SW 1271 (cell line): ENCODE results near the gene BEND6.
A peak's percentile ranks its signal among the peaks of the same experiment; 100 is the strongest.
"Not testable (repeated sequence)": the region's sequence is repeated elsewhere in the genome, so short reads cannot be mapped to it uniquely, and the experiment has no call there.

Experiments
- DNase-seq, 2 experiments: peaks; one replicate each; lab custom pipeline; 2025; lab: John Stamatoyannopoulos, UW

The BEND6 gene

GRCh38 chr6:57035549-57035948, 80.6 kb downstream of the BEND6 start:
- DNase-seq, result no peak

GRCh38 chr6:57038906-57039305, 84.0 kb downstream of the BEND6 start:
- DNase-seq, result no peak

- peak in 1 of 2 experiments; percentile 4 for DNase-seq
These were observed 85.1 kb downstream of the BEND6 start for GRCh38 chr6:57040011-57040410.

GRCh38 chr6:57044061-57044460, 89.2 kb downstream of the BEND6 start:
- not testable (repeated sequence) for DNase-seq

GRCh38 chr6:57044568-57044967, 89.7 kb downstream of the BEND6 start:
- no peak for DNase-seq

GRCh38 chr6:57046332-57047256, 91.7 kb downstream of the BEND6 start, which contains the start of gene KIAA1586:
Gene KIAA1586, plus strand, starts transcription at chr6:57046693. Its CDS starts 63 bp downstream, at chr6:57046756.
- DNase-seq, result peak; percentile 66 to 86

- not testable (repeated sequence) for DNase-seq
These were observed 92.3 kb downstream of the BEND6 start for GRCh38 chr6:57047257-57047585.

GRCh38 chr6:57047859-57048258, 93.0 kb downstream of the BEND6 start:
- DNase-seq, result not testable (repeated sequence)

GRCh38 chr6:57048577-57048976, 93.7 kb downstream of the BEND6 start:
- DNase-seq, result no peak

GRCh38 chr6:57063847-57064246, 108.9 kb downstream of the BEND6 start:
- no peak for DNase-seq

GRCh38 chr6:57064809-57065208, 109.9 kb downstream of the BEND6 start:
- DNase-seq, result no peak

GRCh38 chr6:57068061-57068460, 113.2 kb downstream of the BEND6 start:
- no peak for DNase-seq

- no peak for DNase-seq
These were observed 114.3 kb downstream of the BEND6 start for GRCh38 chr6:57069228-57069627.

- DNase-seq, result no peak
These were observed 115.0 kb downstream of the BEND6 start for GRCh38 chr6:57069920-57070331.

GRCh38 chr6:57072108-57072507, 117.2 kb downstream of the BEND6 start:
- no peak for DNase-seq

- DNase-seq, result no peak
These were observed 119.5 kb downstream of the BEND6 start for GRCh38 chr6:57074383-57074782.

- no peak for DNase-seq
These were observed 120.2 kb downstream of the BEND6 start for GRCh38 chr6:57075092-57075491.
